ENCODE measurements around the gene MAPKAPK2. TPM values are rescaled to one million over a fixed set of nuclear protein-coding genes. Genes with fewer than 3 reads are reported as not detected.

MAPKAPK2 gene
- total and polyA plus RNA-seq, 2 of the 13 experiments (the other 11 are each of a cell fraction or from before 2014, with no cell fraction given), result 16.6 to 34.0 TPM

- intact Hi-C loops (cut with micrococcal nuclease; ENCODE audit: unreplicated experiment), result no loop called here
- Histone ChIP-seq H2AFZ (ENCODE audit: low read length) (no peak overlapping the region), H3K27ac (ENCODE audit: extremely low read length, insufficient read depth, low read length) (no peak overlapping the region), H3K79me2 (ENCODE audit: insufficient read depth, low read length) (no peaks in the 10 kb centered on the region), H3K4me3 (replicated peaks in 1 of 3; ENCODE audit: insufficient read depth in 1 of 3, low read depth in 2 of 3, low read length in 3 of 3) (no peak overlapping the region), H3K4me1 (ENCODE audit: insufficient read depth, low read length) (peaks cover 11% of the 10 kb centered on the region), H3K9ac (ENCODE audit: insufficient read depth, low read depth, low read length) (no peak overlapping the region), H3K4me2 (ENCODE audit: low read depth, low read length) (no peak overlapping the region), H3K27me3 (ENCODE audit: control insufficient read depth in 1 of 2, insufficient read depth in 2 of 2, low read length in 2 of 2) (peaks cover 0 to 22% of the 10 kb centered on the region in 2 experiments; a peak in 3 of 5 replicates), H3K9me3 (ENCODE audit: low read length) (no peaks in the 10 kb centered on the region), H3K36me3 (replicated peaks in 1 of 2; ENCODE audit: control insufficient read depth in 1 of 2, insufficient read depth in 2 of 2, low read length in 2 of 2) (no peaks in the 10 kb centered on the region), H4K20me1 (ENCODE audit: insufficient read depth, low read length) (no peaks in the 10 kb centered on the region)
- WGBS (ENCODE audit: low lambda C conversion rate), result 50% methylated on average over 4 of the region's 4 CpGs
- CTCF ChIA-PET (ENCODE audit: low intra/inter-chr PET ratio, low total read pairs), result no interaction called here
- no peak for FAIRE-seq
- TF ChIP-seq TAF15 (IDR thresholded peaks at IDR 0.05; ENCODE audit: low read depth, low read length, poor library complexity, severe bottlenecking) (no peak), HMGA1 (CRISPR knock-in tag; conservative IDR thresholded peaks at IDR 0.05) (no peak), ZNF775 (CRISPR knock-in tag; IDR thresholded peaks at IDR 0.05; ENCODE audit: borderline replicate concordance) (no peak), POGZ (CRISPR knock-in tag; IDR thresholded peaks at IDR 0.05) (no peak), ZZZ3 (CRISPR knock-in tag; IDR thresholded peaks at IDR 0.05; ENCODE audit: borderline replicate concordance) (no peak), KAT8 (CRISPR knock-in tag; IDR thresholded peaks at IDR 0.05) (no peak), JUN (CRISPR knock-in tag; IDR thresholded peaks at IDR 0.05) (no peak), RERE (CRISPR knock-in tag; IDR thresholded peaks at IDR 0.05; ENCODE audit: low read depth) (no peak), ZNF619 (CRISPR knock-in tag; IDR thresholded peaks at IDR 0.05) (no peak), NONO (IDR thresholded peaks at IDR 0.05) (no peak), NONO (CRISPR knock-in tag; conservative IDR thresholded peaks at IDR 0.05) (no peak), TRIM22 (IDR thresholded peaks at IDR 0.05) (no peak)
- ATAC-seq, result no peak
- POLR2A ChIA-PET, result no interaction called here
- no TSS peak for BruUV-seq (replicated peaks)
- DNase-seq (ENCODE audit: low spot score), result no peak
- in situ Hi-C loops (cut with HindIII; ENCODE audit: extremely low pct_ligation_motif_present, low pct_unique_long_range_greater_than_20kb), result no loop called here
These were observed 86.6 kb downstream of the MAPKAPK2 start for GRCh38 chr1:206771338-206771692.
